GM19467 (cell line): ENCODE results near the gene CAT.

ENCODE experiments used
- ATAC-seq: cut with Tn5 transposase; IDR thresholded peaks from one replicate; pipeline ENCODE4 v1.9.1; 2021; ENCODE audit warnings: mild to moderate bottlenecking, moderate library complexity; ENCODE audit not compliant: unreplicated experiment

CAT gene

GRCh38 chr11:34493926-34494595, 55.3 kb downstream of the CAT start:
- ATAC-seq, result no peak

DNA sequence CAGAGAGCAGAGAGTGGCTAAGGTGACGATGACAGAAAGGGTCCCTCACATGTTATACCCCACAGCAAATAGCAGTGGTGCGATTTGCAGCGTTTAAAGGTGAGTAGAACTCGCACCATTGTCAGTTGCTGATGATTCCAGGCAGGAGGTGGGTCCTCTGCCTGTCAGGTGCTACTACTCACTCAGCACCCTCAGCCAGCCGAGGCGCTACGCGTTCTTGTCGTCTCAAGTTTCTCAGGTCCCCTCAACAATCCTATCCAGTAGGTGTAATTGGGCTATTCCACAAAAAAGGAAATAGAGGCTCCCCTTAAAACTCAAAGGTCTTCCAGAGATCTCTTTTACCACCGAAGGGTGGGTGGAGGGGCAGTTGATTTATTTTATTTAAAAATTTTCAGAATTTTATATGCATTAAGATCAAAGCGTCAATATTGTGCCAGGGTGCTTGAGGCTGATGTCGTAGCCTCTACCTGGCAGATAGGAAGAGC, 56.5 kb downstream of the CAT start:
- ATAC-seq, result no peak

- ATAC-seq, result no peak
These were observed 57.1 kb downstream of the CAT start for GRCh38 chr11:34495724-34496377.

DNA sequence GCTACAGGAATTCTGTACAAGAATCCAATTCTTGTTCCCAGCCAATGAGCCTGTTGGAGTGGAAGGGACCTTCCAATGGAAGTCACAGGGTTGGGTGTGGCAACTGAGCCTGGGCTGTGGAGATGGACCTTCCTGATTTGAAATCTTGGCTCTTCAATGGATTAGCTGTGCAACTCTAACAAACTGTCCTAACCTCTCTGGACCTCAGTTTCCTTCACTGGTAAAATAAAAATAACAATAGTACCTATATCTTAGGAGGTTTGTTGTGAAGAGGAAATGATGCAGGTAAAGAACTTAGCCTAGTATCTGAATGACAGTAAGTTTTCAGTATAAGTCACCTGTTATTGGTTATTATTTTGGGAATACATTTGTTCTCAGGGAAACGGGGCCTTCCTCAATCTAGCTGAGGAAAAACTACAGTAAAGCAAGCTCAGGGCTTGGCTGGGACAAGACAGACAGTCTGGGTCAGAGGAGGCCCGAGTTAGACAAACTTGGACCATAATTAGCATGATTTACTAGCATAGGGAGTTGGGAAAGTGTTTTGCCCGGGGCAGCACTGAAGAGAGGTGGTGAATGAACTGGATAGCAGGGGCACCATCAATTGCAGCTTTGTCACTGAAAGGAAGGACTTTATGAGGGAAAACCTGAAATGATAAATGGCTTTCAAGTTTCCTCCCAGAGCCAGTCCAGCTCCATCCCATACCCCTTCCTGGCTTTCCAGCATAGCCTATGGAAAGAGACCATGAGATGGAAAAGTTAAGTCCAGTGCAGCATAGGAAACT, 61.2 kb downstream of the CAT start:
- no peak for ATAC-seq

- no peak for ATAC-seq
These were observed 62.8 kb downstream of the CAT start for GRCh38 chr11:34501500-34501899.

GRCh38 chr11:34501949-34502348, 63.2 kb downstream of the CAT start:
- ATAC-seq, result no peak

DNA sequence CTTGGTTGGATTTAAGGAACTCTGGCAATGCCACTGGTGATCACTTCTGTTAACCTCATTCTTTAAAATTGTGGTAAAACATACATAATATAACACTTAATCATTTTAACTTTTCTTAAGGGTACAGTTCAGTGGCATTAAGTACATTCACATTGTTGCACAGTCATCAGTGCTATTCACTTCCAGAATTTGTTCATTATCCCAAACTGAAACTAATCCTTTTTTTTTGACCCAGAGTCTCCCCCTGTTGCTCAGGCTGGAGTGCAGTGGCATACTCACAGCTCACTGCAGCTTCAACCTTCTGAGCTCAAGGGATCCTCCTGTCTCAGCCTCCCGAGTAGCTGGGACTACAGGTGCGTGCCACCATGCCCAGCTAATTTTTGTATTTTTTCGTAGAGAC, 64.2 kb downstream of the CAT start:
- ATAC-seq, result no peak

DNA sequence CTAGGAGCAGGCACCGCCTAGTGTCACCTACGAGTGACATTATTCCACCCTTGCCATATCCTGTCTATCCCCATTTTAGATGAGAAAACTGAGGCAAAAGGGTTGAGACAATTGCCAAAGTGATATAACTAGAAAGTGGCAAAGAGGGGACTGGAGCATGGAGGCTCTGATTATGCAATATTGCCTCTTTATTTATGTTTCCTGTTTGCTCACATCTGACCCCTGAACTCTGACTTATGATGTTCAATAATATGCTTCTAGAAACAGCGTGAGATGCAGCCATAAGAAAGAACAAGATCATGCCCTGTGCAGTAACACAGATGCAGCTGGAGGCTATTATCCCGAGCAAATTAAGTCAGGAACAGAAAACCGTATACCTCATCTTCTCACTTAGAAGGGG, 67.1 kb downstream of the CAT start:
- ATAC-seq, result no peak

DNA sequence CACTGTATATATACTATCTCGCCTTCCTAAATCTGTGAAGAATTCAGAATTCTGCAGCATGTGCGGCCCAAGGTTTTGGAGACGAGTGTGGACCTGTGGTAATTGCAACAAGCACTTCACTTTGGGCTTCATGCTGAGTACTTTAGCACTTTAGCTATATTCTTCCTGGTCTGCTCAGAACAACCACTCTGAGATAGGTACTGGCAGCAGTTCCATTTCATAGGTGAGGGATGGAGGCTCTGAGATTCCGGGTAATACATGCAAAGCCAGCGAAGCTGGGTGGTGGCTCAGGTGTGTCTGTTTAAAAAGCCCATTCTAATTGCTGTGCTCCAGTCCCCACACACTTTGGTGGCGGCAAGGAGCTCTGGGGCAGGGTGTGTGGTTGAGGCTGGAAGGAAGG, 68.4 kb downstream of the CAT start:
- no peak for ATAC-seq

GRCh38 chr11:34507610-34508009, 68.9 kb downstream of the CAT start:
- ATAC-seq, result no peak

DNA sequence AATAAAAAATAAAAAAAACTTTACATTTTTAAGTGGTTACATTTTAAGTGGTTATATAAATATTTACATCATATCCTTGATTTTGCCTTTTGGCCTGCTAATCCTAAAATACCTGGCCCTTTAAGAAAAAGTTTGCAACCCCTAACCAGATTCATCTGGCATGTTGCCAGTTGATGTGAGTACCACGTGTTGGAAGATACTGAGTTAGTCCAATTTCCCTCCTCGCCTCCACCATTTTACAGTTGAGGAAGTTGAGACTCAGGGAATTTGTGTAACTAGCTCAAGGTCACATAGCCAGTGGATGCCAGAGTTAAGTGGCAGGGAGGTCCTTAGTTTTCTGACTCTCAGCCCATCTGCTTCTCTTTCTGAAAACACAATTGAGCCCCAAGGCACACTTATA, 69.8 kb downstream of the CAT start:
- no peak for ATAC-seq

DNA sequence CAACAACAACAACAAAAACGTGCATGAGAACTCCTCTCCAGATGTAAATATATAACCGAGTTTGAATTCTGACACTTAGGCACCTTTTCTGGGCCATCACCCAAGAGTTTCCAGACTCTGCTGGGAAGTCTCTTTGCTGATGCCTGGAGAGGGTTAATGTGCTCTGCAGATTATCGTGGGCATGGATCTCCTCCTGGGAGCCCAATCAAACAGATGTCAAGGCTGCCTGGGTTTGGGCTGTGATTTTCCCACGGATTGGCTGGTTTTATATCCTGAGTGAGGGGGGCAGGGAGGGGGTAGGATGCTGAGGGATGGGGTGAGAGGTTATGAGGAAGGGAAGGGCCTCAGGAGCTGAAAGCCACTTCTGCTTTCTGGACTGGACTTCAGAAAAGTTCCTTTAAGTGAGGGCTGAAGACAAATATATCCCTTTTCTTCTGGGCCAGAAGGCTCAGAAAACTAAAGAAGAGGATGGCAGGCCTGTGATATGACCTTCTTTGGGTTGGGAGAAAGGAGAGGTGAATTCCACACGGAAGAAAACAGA, 70.7 kb downstream of the CAT start:
- no peak for ATAC-seq

- no peak for ATAC-seq
These were observed 71.5 kb downstream of the CAT start for GRCh38 chr11:34510218-34510617.

DNA sequence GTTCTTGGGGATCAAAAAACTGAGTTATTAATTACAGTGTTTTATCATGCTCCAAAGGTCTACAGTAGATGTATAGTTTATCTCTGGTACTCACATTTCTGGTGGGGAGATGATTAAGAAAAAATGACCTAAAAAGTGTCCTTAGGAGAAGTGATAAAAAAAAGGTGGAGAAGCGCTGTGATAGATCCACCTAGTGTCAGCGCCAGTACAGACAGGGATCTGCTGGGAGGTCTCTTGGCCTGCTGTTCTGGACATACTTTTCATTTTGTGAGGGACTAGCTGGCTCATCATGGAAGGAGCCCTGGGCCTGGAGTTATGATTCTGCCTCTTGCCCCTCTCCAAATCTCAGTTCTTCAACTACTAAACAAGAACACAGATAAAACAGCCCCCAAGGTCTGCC, 71.9 kb downstream of the CAT start:
- no peak for ATAC-seq

DNA sequence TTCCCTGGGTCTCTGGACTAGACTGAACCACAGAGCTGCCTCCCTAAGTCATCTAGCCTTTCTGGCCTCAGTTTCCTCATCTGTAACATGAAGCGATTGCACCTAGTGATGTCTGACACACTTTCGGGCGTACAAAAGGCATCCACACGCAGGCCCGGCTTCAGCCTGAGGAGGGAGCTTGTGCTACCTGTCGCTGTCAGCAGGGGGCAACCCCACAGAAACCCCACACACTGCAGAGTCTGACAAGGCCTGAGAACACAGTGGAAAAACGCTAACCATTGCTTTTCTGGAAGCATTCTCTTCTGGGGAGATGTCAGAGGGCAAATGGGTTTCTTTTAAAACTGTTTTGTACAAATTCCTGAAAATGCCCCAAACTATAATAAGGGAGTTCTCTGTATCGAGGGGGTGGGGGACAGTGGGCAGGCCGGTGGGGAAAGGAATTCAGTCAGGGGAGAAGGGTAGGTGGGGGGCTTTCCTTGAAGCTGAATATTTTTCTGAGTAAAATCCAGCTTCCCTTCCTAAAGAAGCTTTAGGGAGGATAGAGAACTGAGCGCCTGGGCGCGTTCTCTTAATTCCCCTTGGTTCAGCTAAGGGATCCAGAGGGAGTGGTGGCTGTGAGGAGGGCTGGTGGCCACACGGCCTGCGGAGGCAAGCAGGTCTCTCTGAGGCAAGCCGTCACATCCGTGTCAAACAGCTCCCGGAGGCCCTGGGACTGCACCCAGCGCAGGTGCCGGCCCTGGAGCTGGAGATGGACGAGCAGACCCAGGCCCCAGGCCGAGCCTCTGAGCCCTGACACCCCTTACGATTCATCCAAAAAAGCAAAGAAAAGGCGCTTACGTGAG, 74.3 kb downstream of the CAT start:
- peak; percentile 86 for ATAC-seq

DNA sequence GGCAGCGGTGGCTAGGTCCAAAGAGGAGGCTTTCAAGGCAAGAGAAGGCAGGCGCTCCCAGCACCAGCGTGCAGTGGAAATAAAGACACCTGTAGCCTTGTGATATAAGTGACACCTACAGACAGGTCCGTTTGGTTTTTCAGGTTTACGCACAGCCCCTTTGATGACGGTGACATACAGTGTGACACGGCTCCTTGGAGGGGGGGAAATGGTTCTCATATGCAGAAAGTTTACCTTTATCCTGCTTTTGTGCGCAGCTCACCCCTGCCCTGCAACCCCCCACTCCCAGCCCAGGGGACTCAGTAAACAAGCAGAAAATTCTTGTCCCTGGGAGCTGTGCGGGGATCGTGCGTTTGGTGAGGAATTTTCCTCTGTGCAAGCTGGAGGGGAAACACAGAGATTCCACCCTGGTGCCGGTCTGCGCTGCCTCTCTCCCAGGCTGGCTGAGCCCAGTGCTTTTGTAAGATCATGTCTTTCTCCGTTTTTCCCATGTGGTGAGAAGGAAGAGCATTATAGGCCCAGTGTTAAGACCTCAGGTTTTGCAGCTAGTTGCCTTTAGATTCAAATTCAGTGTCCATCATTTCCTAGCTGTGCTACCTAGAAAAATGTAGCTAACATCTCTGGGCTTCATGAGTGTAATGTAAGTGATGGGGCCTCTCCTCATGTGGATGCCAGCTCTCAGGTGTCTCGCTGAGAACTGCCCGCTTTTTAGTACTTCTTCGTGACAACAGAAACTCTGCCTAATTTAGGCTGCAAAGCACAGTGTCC, 75.1 kb downstream of the CAT start, which contains the start of gene ELF5:
TSS of gene ELF5 (minus strand) at position 113 of the 768 bp plus-strand sequence. CDS start 8,045 bp downstream, outside the sequence.
- no peak for ATAC-seq

DNA sequence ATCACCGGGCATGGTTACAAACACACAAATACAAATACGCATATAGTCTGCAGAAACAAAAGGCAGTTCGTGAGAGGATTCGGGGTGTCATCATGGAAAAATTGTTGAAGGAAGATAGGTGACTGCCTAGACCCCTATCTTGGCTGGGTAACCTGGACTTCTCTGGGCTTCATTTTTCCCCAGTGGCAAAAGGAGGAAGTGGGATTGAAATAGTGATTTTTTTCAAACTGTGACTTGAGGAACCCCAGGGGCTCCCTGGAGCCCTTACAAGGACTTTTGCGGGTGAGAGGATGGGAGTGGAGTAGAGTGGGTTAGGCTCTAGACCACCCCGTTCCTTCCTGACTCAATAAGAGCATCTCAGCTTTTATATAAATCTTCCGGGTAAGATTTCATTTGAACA, 75.9 kb downstream of the CAT start:
- ATAC-seq, result no peak

- ATAC-seq, result no peak
These were observed 77.7 kb downstream of the CAT start for GRCh38 chr11:34516247-34517040.

GRCh38 chr11:34519595-34520235, 81.0 kb downstream of the CAT start:
- ATAC-seq, result no peak
